HUES6 (cell line): ENCODE measurements around the gene ADGRD2.

Experiments
- H3K27ac ChIP-seq: 2 replicates; pipeline ENCODE4 v1.7.0; 2013; ENCODE audit warnings: low read depth, mild to moderate bottlenecking, low read length, inconsistent platforms
- H3K27me3 ChIP-seq: 2 replicates; pipeline ENCODE4 v1.6.1; 2013; ENCODE audit warnings: low read length; ENCODE audit not compliant: control insufficient read depth, insufficient read depth
- H3K36me3 ChIP-seq: 2 replicates; pipeline ENCODE4 v1.6.1; 2013; ENCODE audit warnings: low read length; ENCODE audit not compliant: control insufficient read depth, insufficient read depth
- H3K4me1 ChIP-seq: 2 replicates; pipeline ENCODE4 v1.6.1; 2013; ENCODE audit warnings: low read length; ENCODE audit not compliant: control insufficient read depth, insufficient read depth
- H3K4me3 ChIP-seq: 2 replicates; pipeline ENCODE4 v1.5.1; 2013; ENCODE audit warnings: low read depth, low read length
- H3K9ac ChIP-seq: one replicate; pipeline ENCODE4 v1.6.1; 2013; ENCODE audit warnings: mild to moderate bottlenecking, low read length
- H3K9me3 ChIP-seq: 2 replicates; pipeline ENCODE4 v1.6.1; 2013; ENCODE audit warnings: low read depth, low read length; ENCODE audit not compliant: control insufficient read depth, insufficient read depth

ADGRD2 gene

GRCh38 chr9:124479947-124480620 lies 29.8 kb downstream of the ADGRD2 start:
- no peak overlapping the region for H3K27ac ChIP-seq

GRCh38 chr9:124480621-124480981 lies 30.4 kb downstream of the ADGRD2 start:
- Histone ChIP-seq H3K9me3 (no peaks in the 10 kb centered on the region), H3K9ac (no peak overlapping the region), H3K36me3 (no peaks in the 10 kb centered on the region), H3K4me1 (peaks cover 43% of the 10 kb centered on the region), H3K4me3 (no peak overlapping the region), H3K27ac (no peak overlapping the region), H3K27me3 (peaks cover 69% of the 10 kb centered on the region)

More at GRCh38 chr9:124479947-124480620, 29.8 kb downstream of the ADGRD2 start:
- Histone ChIP-seq H3K9ac (no peak overlapping the region), H3K4me3 (no peak overlapping the region), H3K9me3 (no peaks in the 10 kb centered on the region), H3K27me3 (peaks cover 69% of the 10 kb centered on the region), H3K36me3 (no peaks in the 10 kb centered on the region), H3K4me1 (peaks cover 41% of the 10 kb centered on the region)

GRCh38 chr9:124481115-124481514 lies 30.9 kb downstream of the ADGRD2 start:
- H3K9ac ChIP-seq = no peak overlapping the region
- H3K27ac ChIP-seq = no peak overlapping the region
- no peaks in the 10 kb centered on the region for H3K36me3 ChIP-seq
- no peaks in the 10 kb centered on the region for H3K9me3 ChIP-seq
- peaks cover 64% of the 10 kb centered on the region for H3K27me3 ChIP-seq
- peaks cover 44% of the 10 kb centered on the region for H3K4me1 ChIP-seq
- no peak overlapping the region for H3K4me3 ChIP-seq

- Histone ChIP-seq H3K27me3 (peaks cover 57% of the 10 kb centered on the region), H3K4me3 (peak overlapping the region; percentile 55), H3K9me3 (no peaks in the 10 kb centered on the region), H3K9ac (no peak overlapping the region), H3K27ac (no peak overlapping the region), H3K4me1 (peaks cover 43% of the 10 kb centered on the region), H3K36me3 (no peaks in the 10 kb centered on the region)
Measured at GRCh38 chr9:124482431-124483031, 32.3 kb downstream of the ADGRD2 start.

- Histone ChIP-seq H3K9ac (no peak overlapping the region), H3K27ac (no peak overlapping the region), H3K4me1 (peaks cover 40% of the 10 kb centered on the region), H3K4me3 (no peak overlapping the region), H3K9me3 (no peaks in the 10 kb centered on the region), H3K27me3 (peaks cover 51% of the 10 kb centered on the region), H3K36me3 (no peaks in the 10 kb centered on the region)
Measured at GRCh38 chr9:124483481-124483880, 33.2 kb downstream of the ADGRD2 start.

- Histone ChIP-seq H3K27ac (no peak overlapping the region), H3K4me1 (peaks cover 34% of the 10 kb centered on the region), H3K27me3 (peaks cover 33% of the 10 kb centered on the region), H3K4me3 (no peak overlapping the region), H3K9me3 (no peaks in the 10 kb centered on the region), H3K36me3 (no peaks in the 10 kb centered on the region), H3K9ac (no peak overlapping the region)
Measured at GRCh38 chr9:124485201-124485600, 35.0 kb downstream of the ADGRD2 start.

GRCh38 chr9:124485936-124486335 lies 35.7 kb downstream of the ADGRD2 start:
- no peaks in the 10 kb centered on the region for H3K9me3 ChIP-seq
- no peak overlapping the region for H3K4me3 ChIP-seq
- H3K9ac ChIP-seq = no peak overlapping the region
- H3K27ac ChIP-seq = no peak overlapping the region
- peaks cover 28% of the 10 kb centered on the region for H3K4me1 ChIP-seq
- H3K27me3 ChIP-seq = peaks cover 28% of the 10 kb centered on the region
- H3K36me3 ChIP-seq = no peaks in the 10 kb centered on the region

- H3K4me3 ChIP-seq = no peak overlapping the region
- no peak overlapping the region for H3K9ac ChIP-seq
- H3K36me3 ChIP-seq = no peaks in the 10 kb centered on the region
- no peak overlapping the region for H3K27ac ChIP-seq
- H3K9me3 ChIP-seq = no peaks in the 10 kb centered on the region
- H3K4me1 ChIP-seq = peaks cover 22% of the 10 kb centered on the region
- peaks cover 22% of the 10 kb centered on the region for H3K27me3 ChIP-seq
Measured at GRCh38 chr9:124486778-124487259, 36.6 kb downstream of the ADGRD2 start.

GRCh38 chr9:124487260-124488182 lies 37.3 kb downstream of the ADGRD2 start:
- H3K36me3 ChIP-seq = no peaks in the 10 kb centered on the region
- peaks cover 17% of the 10 kb centered on the region for H3K4me1 ChIP-seq
- no peak overlapping the region for H3K27ac ChIP-seq
- H3K27me3 ChIP-seq = peaks cover 18% of the 10 kb centered on the region; the same call in 1 of the 2 replicates
- no peaks in the 10 kb centered on the region for H3K9me3 ChIP-seq
- H3K4me3 ChIP-seq = no peak overlapping the region
- no peak overlapping the region for H3K9ac ChIP-seq

- Histone ChIP-seq H3K27me3 (peaks cover 9% of the 10 kb centered on the region; the same call in 1 of the 2 replicates), H3K9me3 (no peaks in the 10 kb centered on the region), H3K9ac (no peak overlapping the region), H3K36me3 (no peaks in the 10 kb centered on the region), H3K4me1 (peaks cover 14% of the 10 kb centered on the region; the same call in 1 of the 2 replicates), H3K27ac (no peak overlapping the region), H3K4me3 (no peak overlapping the region)
Measured at GRCh38 chr9:124488641-124489210, 38.5 kb downstream of the ADGRD2 start.
